Progenitor cell of endocrine pancreas (in vitro differentiated cells): ENCODE measurements around the gene PRKCZ. TPM values are rescaled to one million over a fixed set of nuclear protein-coding genes. Genes with fewer than 3 reads are reported as not detected.

ENCODE experiments used
- DNase-seq: peaks from one replicate; pipeline ENCODE4 v3.0.0; 2021; ENCODE audit warnings: low spot score; ENCODE audit not compliant: unreplicated experiment
- H3K27ac Mint-ChIP-seq: 2 replicates; pipeline ENCODE4 v1.8.0; 2021; ENCODE audit warnings: mild to moderate bottlenecking, moderate library complexity, mixed read lengths
- H3K27me3 Mint-ChIP-seq: 2 replicates; pipeline ENCODE4 v1.8.0; 2021; ENCODE audit warnings: mixed read lengths
- H3K36me3 Mint-ChIP-seq: 2 replicates; pipeline ENCODE4 v1.8.0; 2022; ENCODE audit warnings: mixed read lengths; ENCODE audit not compliant: insufficient read depth
- H3K4me1 Mint-ChIP-seq: 2 replicates; pipeline ENCODE4 v1.8.0; 2021; ENCODE audit warnings: low read depth, mixed read lengths
- H3K4me3 Mint-ChIP-seq: 2 replicates; pipeline ENCODE4 v1.8.0; 2021; ENCODE audit warnings: low read depth, mild to moderate bottlenecking, moderate library complexity, mixed read lengths
- H3K9me3 Mint-ChIP-seq: 2 replicates; pipeline ENCODE4 v1.8.0; 2021; ENCODE audit warnings: low read depth, mixed read lengths
- total RNA-seq: library from RNA; stranded (reverse); gene quantifications from 2 replicates; pipeline ENCODE4 v1.2.1, GENCODE V29; 2021
- TF ChIP-seq, protein P1 (sequence below): fragments of 200-600 bp; sonication (generic); IDR thresholded peaks from one replicate; pipeline ENCODE4 v1.5.0; 2021; ENCODE audit warnings: antibody characterized with exemption, mild to moderate bottlenecking; ENCODE audit not compliant: unreplicated experiment

PRKCZ gene
- total RNA-seq, 1 donor from 2014 or later: 71.5 TPM

DNA sequence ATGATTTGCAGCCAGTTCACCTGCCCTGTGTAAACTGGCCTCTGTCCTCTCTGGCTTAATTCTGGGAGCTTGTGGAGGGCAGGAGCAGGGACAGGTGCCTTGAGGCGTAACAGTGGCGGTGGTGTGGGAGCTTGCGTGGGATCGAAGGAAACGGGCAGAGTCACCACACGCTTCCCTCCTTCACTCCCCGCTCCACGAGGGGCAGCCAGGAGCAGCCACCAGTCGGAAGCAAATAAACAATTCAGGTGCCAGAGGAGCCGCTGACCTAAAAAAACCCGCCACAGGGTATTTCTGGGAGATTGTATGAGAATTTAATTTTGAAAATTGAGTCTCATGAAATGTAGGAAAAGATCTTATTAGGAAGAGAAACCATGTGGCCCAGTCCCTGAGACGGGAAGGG is 118.3 kb downstream of the PRKCZ start:
- Mint-ChIP-seq H3K9me3 (no peaks in the 10 kb centered on the region), H3K36me3 (peaks cover 18% of the 10 kb centered on the region), H3K4me3 (no peak overlapping the region), H3K4me1 (no peaks in the 10 kb centered on the region), H3K27me3 (no peaks in the 10 kb centered on the region), H3K27ac (no peak overlapping the region)
- DNase-seq: no peak
- TF ChIP-seq, protein P1, sequence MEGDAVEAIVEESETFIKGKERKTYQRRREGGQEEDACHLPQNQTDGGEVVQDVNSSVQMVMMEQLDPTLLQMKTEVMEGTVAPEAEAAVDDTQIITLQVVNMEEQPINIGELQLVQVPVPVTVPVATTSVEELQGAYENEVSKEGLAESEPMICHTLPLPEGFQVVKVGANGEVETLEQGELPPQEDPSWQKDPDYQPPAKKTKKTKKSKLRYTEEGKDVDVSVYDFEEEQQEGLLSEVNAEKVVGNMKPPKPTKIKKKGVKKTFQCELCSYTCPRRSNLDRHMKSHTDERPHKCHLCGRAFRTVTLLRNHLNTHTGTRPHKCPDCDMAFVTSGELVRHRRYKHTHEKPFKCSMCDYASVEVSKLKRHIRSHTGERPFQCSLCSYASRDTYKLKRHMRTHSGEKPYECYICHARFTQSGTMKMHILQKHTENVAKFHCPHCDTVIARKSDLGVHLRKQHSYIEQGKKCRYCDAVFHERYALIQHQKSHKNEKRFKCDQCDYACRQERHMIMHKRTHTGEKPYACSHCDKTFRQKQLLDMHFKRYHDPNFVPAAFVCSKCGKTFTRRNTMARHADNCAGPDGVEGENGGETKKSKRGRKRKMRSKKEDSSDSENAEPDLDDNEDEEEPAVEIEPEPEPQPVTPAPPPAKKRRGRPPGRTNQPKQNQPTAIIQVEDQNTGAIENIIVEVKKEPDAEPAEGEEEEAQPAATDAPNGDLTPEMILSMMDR: no peak

DNA sequence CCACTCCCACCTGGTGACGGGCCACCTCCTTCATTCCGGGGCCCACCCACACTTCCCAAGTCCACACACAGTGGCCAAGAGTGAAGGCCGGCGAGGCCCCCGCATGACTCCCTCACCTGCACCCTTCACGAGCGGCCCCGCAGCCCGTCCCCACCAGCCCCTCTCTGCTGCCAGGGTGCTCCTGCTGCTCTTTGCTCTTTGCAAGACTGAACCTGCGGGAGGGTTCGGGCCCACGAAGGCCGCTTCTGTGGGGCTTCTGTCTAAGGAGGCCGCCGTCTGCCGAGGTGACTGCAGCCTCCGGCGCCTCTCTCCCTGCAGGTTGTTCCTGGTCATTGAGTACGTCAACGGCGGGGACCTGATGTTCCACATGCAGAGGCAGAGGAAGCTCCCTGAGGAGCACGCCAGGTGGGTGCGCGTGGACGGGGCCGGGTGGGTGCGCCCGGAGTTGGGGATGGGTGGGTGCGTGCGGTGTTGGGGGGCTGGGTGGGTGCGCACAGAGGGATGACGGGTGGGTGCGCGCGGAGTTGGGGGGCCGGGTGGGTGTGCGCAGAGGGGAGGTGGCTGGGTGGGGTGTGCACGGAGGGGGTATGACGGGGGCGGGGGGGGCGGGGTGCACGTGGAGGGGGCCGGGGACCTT is 119.1 kb downstream of the PRKCZ start:
- Mint-ChIP-seq H3K27ac (no peak overlapping the region), H3K4me3 (no peak overlapping the region), H3K4me1 (no peaks in the 10 kb centered on the region)

DNA sequence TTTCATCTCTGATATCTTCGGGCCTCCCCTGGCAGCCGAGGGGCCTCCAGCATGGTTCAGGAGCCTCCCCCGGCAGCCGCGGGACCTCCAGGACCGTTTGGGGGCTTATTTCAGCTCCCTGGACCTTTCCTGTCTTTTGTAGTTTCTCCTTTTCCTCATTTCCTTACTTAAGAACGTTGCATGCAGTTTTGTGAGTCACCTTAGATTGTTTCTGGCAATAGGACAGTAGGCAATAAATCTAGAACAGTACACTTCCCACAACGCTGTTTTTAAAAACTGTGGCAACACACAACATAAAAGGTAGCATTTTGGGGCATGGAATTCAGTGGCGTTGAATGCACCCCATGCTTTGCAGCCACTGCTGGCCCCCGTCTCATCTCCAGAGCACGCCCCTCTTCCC is 120.0 kb downstream of the PRKCZ start:
- TF ChIP-seq, protein P1: no peak
- H3K9me3 Mint-ChIP-seq: no peaks in the 10 kb centered on the region
- H3K27me3 Mint-ChIP-seq: no peaks in the 10 kb centered on the region
- no peaks in the 10 kb centered on the region for H3K4me1 Mint-ChIP-seq
- no peak overlapping the region for H3K4me3 Mint-ChIP-seq
- no peak for DNase-seq
- H3K36me3 Mint-ChIP-seq: peaks cover 13% of the 10 kb centered on the region
- no peak overlapping the region for H3K27ac Mint-ChIP-seq

More for the DNA sequence above, 119.1 kb downstream of the PRKCZ start:
- peaks cover 14% of the 10 kb centered on the region for H3K36me3 Mint-ChIP-seq
- no peak for DNase-seq
- H3K27me3 Mint-ChIP-seq: no peaks in the 10 kb centered on the region
- H3K9me3 Mint-ChIP-seq: no peaks in the 10 kb centered on the region
- TF ChIP-seq, protein P1: no peak

DNA sequence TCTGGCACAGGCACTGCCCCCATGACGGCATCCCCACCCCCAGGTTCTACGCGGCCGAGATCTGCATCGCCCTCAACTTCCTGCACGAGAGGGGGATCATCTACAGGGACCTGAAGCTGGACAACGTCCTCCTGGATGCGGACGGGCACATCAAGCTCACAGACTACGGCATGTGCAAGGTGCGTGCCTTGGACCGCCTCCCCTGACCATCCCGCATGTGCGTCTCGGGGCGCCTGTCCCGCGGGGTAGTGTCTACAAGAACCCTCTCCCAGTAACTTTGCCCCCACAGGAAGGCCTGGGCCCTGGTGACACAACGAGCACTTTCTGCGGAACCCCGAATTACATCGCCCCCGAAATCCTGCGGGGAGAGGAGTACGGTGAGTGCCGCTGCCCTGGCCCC is 121.8 kb downstream of the PRKCZ start:
- Mint-ChIP-seq H3K36me3 (peaks cover 15% of the 10 kb centered on the region), H3K9me3 (no peaks in the 10 kb centered on the region), H3K4me3 (no peak overlapping the region), H3K27me3 (no peaks in the 10 kb centered on the region), H3K4me1 (no peaks in the 10 kb centered on the region), H3K27ac (no peak overlapping the region)
- DNase-seq: no peak
- TF ChIP-seq, protein P1: no peak

DNA sequence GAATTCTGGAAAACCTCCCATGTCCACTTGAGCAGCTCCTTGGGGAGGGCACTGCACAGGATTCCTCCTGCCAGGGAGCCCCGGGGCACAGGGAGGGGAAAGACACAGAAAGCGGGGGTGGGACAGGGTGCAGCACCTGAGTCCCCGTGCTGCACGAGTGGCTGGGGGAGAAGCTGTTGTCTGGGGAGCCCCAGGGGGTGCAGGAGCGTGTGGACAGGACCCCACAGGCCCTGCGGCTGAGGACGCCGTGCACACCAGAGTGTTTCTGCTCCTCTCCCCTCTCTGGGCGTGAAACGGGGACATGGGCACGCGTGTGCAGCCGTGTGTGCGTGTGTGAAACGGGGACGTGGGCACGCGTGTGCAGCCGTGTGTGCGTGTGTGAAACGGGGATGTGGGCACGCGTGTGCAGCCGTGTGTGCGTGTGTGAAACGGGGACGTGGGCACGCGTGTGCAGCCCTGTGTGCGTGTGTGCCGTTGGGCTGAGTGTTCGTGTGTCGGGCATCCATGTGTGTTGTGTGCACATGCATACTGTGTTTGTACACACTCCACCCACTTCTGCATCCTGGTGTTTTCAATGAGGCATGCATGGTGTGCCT is 122.4 kb downstream of the PRKCZ start:
- TF ChIP-seq, protein P1: no peak
- no peaks in the 10 kb centered on the region for H3K27me3 Mint-ChIP-seq
- H3K4me1 Mint-ChIP-seq: no peaks in the 10 kb centered on the region
- H3K4me3 Mint-ChIP-seq: no peak overlapping the region
- H3K36me3 Mint-ChIP-seq: peaks cover 15% of the 10 kb centered on the region
- H3K9me3 Mint-ChIP-seq: no peaks in the 10 kb centered on the region
- no peak overlapping the region for H3K27ac Mint-ChIP-seq
- DNase-seq: no peak
